MG63 (cell line): ENCODE data around the gene GALE. TPM values are rescaled to one million over a fixed set of nuclear protein-coding genes. Genes with fewer than 3 reads are reported as not detected.
"Not testable (repeated sequence)": the region's sequence is repeated elsewhere in the genome, so short reads cannot be mapped to it uniquely, and the experiment has no call there.

Source experiments
- DNase-seq: peaks from one replicate; pipeline ENCODE4 v3.0.0-alpha.2; 2020
- H3K27me3 ChIP-seq: fragments of 250-450 bp; sonication (Bioruptor Pico); 2 replicates; pipeline ENCODE4 v1.5.1; 2020; ENCODE audit warnings: mild to moderate bottlenecking, moderate library complexity
- H3K36me3 ChIP-seq: fragments of 250-450 bp; sonication (Bioruptor Pico); 2 replicates; pipeline ENCODE4 v1.5.1; 2020; ENCODE audit warnings: mild to moderate bottlenecking, moderate library complexity
- H3K4me3 ChIP-seq: fragments of 250-450 bp; sonication (Bioruptor Pico); 2 replicates; pipeline ENCODE4 v1.5.1; 2020; ENCODE audit warnings: mild to moderate bottlenecking, moderate library complexity
- H3K9me3 ChIP-seq: fragments of 250-450 bp; sonication (Bioruptor Pico); 2 replicates; pipeline ENCODE4 v1.5.1; 2020; ENCODE audit warnings: mild to moderate bottlenecking, moderate library complexity
- total RNA-seq: library from RNA; depleted of rRNA; stranded (reverse); fragments of >200 nt; shearing (Covaris generic); gene quantifications from 2 replicates; pipeline ENCODE4 v1.2.3, GENCODE V29; 2014; ENCODE audit warnings: low replicate concordance; rRNA removed

Gene GALE
- total RNA-seq, result 45.4 and 123 TPM in 2 replicates

DNA sequence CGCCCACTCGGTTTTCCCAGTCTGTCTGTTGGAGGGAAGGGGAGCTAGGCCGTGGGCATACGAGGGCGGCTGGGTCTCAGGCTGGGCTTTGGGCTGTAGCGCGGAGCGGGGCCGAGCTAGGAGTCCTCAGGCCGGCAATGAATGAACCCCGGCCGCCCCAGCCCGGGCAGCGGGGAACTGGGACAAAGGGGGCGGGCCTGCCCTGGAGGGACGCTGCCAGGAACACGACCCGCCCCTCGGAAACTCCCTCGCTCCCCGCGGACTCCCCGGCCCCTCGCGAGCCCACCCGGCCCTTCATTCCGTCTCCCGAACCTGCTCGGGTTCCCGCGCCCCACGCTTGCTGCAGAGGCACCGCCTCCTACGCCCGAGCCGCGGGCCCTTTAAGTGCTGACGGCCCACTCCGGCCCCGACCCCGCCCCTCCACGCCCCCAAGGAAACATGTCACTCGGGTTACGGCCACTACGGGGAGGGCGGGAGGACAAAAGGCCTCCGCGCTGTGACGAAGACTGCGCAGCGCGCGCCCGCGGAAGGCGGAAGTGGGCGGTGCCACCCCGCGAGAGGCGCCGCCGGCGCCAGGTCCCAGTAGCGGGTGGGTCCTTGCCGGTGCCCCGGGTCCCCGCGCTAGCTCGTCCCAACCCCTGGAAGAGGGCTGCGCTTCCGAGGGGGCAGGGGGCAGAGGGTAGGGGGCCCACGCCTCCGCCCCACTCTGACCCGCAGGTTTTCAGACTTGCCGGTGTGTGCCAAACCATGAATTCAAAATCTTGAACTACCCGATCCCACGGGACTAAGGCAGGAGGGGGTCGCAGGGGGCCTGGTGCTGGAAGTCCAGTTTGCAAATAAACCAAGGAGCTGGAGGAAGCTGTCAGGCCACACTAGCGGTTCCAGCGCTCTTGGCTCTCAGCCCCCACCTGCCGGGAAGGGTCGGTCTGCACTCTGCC is at the start of gene GALE:
TSS of gene GALE (minus strand) at position 355 of the 938 bp plus-strand sequence. CDS start 1,747 bp downstream, outside the sequence.
- peak; percentile 97 for DNase-seq
- no peaks in the 10 kb centered on the region for H3K27me3 ChIP-seq
- H3K9me3 ChIP-seq, result no peaks in the 10 kb centered on the region
- H3K4me3 ChIP-seq, result peak within 1 kb of the TSS; percentile 87
- H3K36me3 ChIP-seq, result peaks cover 18% of the 10 kb centered on the region

DNA sequence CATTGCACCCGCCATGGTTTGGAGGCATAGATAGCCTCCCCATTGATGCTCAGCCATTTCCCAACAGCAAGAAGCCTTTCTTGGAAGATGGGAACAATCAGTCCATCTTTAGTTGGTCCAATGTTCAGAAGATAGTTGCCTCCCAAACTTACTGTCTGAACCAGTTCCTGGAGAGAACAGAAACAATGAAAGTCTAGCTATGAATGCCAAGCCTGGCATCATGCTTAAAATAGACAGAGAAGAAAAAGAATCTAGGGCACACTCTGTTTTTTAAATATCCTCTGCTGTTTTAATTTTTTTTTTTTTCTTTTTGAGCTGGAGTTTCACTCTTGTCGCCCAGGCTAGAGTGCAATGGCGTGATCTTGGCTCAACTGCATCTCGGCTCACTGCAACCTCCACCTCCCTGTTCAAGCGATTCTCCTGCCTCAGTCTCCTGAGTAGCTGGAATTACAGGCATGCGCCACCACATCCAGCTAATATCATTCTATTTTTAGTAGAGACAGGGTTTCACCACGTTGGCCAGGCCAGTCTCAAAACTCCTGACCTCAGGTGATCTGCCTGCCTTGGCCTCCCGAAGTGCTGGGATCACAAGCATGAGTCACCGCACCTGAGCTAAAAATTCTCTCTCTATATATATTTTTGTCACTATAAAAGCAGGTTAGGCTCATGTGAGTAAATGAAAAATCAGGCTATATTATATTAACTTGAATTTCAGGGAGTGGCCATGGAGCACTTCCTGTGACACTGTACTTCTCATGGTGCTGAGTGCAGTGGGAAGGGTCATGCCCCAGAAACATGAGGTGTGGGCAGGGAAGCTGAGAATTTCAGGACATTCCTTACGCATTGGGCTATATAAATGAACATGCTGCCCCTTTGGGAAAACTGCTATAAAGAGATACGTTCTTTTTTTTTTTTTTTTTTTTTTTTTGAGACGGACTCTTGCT is 48.4 kb upstream of the GALE start:
- Histone ChIP-seq H3K9me3 (no peaks in the 10 kb centered on the region; the same call in 1 of the 2 replicates), H3K4me3 (no peak overlapping the region), H3K27me3 (no peaks in the 10 kb centered on the region), H3K36me3 (peaks cover 3% of the 10 kb centered on the region)
- no peak for DNase-seq

DNA sequence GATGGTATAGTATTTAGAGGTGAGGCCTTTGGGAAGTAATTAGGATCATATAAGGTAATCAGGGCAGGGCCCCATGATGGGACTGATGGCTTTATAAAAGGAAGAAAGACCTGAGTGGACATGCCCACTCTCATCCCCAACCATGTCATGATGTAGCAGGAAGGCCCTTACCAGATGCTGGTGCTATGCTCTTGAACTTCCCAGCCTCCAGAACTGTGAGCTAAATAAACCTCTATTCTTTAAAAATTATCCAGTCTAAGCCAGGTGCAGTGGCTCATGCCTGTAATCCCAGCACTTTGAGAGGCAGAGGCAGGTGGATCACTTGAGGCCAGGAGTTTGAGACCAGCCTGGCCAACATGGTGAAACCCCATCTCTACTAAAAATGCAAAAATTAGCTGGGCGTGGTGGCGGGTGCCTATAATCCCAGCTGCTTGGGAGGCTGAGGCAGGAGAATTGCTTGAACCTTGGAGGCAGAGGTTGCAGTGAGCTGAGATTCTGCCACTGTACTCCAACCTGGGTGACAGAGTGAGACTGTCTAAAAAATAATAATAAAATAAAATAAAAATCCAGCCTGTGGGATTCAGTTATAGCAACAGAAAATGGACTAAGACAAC is 47.0 kb upstream of the GALE start:
- H3K36me3 ChIP-seq, H3K9me3 ChIP-seq, DNase-seq, H3K27me3 ChIP-seq, H3K4me3 ChIP-seq: not testable (repeated sequence)

DNA sequence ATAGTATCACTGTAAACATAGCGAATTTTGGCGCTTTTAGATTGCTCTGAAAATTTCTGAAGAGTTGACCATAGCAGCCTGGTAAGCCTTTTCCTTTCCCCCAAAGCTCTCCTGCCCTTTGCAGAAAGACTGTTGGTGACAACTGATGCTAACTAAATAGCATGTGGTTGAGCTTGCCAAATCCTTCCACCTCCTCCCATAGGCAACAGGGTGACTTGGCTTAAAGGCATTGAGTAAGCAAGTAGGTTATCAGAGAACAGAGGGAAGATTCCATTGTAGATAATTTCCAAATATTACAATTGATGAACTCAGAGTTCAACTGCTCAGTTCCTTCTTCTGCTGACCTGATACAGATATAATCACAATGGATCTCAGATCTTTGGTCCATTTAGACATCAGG is 44.6 kb upstream of the GALE start:
- H3K36me3 ChIP-seq, result peaks cover 3% of the 10 kb centered on the region
- no peaks in the 10 kb centered on the region; the same call in 1 of the 2 replicates for H3K27me3 ChIP-seq
- no peaks in the 10 kb centered on the region; the same call in 1 of the 2 replicates for H3K9me3 ChIP-seq
- no peak for DNase-seq
- H3K4me3 ChIP-seq, result no peak overlapping the region

DNA sequence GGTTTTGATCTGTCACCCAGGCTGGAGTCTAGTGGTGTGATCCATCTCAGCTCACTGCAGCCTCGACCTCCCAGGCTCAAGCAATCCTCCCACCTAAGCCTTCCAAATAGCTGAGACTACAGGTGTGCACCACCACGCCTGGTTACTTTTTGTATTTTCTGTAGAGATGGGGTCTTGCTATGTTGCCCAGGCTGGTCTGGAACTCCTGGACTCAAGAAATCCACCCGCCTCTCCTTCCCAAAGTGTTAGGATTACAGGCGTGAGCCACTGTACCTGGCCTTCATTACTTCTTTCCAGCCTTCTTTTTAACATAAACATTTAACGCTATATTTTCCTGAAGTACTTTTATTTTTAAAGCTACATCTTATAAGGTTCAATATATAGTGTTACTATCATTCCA is 43.1 kb upstream of the GALE start:
- Histone ChIP-seq H3K9me3 (no peaks in the 10 kb centered on the region; the same call in 1 of the 2 replicates), H3K36me3 (peaks cover 3% of the 10 kb centered on the region), H3K4me3 (no peak overlapping the region), H3K27me3 (no peaks in the 10 kb centered on the region; the same call in 1 of the 2 replicates)
- DNase-seq, result no peak

DNA sequence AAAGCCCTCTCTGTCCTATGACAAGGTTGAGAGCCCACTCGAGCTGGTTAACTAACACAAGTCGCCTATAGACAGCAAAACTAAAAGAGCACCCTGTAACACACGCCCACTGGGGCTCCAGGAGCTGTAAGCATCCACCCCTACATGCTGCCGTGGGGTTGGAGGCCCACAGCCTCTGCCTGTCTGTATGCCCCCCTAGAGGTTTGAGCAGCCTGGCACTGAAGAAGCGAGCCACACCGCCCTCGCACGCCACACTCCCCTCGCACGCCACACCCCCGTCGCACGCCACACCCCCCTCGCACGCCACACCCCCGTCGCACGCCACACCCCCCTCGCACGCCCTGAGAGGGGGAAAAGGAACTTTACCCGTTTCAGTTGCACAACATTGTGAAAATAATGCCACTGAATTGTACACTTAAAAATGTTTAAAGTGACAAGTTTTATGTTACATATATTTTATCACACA is 37.9 kb upstream of the GALE start:
- H3K4me3 ChIP-seq, result peak overlapping the region; percentile 34
- DNase-seq, result peak; percentile 55

DNA sequence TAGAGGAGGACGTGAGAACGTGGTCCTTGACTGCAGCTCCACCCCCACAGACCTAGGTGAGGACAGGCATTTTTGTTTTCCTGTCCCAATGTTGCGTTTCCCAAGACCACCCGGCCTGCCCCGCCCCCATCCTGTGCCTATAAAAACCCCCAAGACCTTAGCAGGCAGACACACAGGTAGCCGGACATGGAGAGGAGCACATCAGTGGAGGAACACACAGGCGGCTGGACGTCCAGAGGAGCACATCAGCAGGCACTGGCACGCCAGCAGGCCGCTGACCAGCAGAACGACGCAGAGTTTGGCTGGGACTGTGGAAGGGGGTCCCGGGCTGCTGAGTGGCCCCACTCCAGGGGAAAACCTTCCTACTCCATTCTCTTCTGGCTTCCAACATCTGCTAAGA is 37.4 kb upstream of the GALE start:
- Histone ChIP-seq H3K27me3 (no peaks in the 10 kb centered on the region; the same call in 1 of the 2 replicates), H3K9me3 (no peaks in the 10 kb centered on the region), H3K4me3 (no peak overlapping the region; the same call in 1 of the 2 replicates), H3K36me3 (no peaks in the 10 kb centered on the region)
- DNase-seq, result no peak

More for the DNA sequence above, 37.9 kb upstream of the GALE start:
- Histone ChIP-seq H3K36me3 (no peaks in the 10 kb centered on the region), H3K9me3 (no peaks in the 10 kb centered on the region), H3K27me3 (no peaks in the 10 kb centered on the region; the same call in 1 of the 2 replicates)

DNA sequence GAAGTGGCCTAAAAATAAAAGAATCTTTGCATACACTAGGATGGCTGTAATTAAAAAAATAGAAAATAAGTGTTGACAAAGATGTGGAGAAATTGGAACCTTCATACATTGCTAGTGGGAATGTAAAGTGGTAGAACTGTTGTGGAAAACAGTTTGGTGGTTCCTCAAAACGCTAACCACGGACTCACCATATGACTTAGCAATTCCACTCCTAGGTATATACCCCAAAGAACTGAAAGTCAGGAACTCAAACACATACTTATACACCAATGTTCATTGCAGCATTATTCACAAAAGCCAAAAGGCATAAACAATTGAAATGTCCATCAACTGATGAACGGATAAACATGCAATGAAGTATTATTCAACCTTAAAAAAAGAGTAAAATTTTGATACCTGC is 35.5 kb upstream of the GALE start:
- Histone ChIP-seq H3K27me3 (no peaks in the 10 kb centered on the region; the same call in 1 of the 2 replicates), H3K4me3 (no peak overlapping the region), H3K36me3 (no peaks in the 10 kb centered on the region), H3K9me3 (no peaks in the 10 kb centered on the region)
- DNase-seq, result no peak

DNA sequence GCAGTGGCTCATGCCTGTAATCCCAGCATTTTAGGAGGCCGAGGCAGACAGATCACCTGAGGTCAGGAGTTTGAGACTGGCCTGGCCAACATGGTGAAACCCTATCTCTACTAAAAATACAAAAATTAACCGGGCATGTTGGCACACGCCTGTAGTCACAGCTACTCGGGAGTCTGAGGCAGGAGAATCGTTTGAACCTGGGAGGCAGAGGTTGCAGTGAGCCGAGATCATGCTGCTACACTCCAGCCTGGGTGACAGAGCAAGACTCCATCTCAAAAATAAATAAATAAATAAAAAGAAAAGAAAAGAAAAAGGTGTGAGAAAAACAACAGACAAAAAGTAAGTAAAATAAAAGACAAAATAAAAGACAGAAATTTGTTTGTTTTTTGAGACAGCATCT is 33.6 kb upstream of the GALE start:
- not testable (repeated sequence) for DNase-seq, H3K27me3 ChIP-seq

DNA sequence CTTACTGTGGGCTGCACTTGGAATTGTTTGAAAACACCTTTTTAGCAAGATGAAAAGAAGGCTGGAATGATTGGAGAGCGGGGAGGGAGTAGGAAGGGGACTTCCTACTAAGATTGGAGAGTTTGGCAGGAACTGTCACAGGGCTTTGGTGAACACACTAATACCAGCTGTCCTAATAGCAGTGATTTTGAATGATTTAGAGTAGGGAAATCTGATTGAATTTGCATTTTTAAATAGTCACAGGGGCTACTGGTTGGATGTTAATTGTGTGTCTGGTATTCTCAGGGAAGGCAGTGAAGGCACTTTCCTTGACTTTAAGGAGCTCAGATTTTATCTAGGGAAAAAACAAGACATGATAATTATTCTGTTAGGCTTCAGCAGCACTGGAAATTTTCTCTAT is 27.2 kb upstream of the GALE start:
- no peaks in the 10 kb centered on the region for H3K27me3 ChIP-seq
- peaks cover 4% of the 10 kb centered on the region; the same call in 1 of the 2 replicates for H3K36me3 ChIP-seq
- no peak for DNase-seq
- no peaks in the 10 kb centered on the region for H3K9me3 ChIP-seq
- H3K4me3 ChIP-seq, result no peak overlapping the region

More for the DNA sequence above, 33.6 kb upstream of the GALE start:
- H3K36me3 ChIP-seq, H3K4me3 ChIP-seq, H3K9me3 ChIP-seq: not testable (repeated sequence)

DNA sequence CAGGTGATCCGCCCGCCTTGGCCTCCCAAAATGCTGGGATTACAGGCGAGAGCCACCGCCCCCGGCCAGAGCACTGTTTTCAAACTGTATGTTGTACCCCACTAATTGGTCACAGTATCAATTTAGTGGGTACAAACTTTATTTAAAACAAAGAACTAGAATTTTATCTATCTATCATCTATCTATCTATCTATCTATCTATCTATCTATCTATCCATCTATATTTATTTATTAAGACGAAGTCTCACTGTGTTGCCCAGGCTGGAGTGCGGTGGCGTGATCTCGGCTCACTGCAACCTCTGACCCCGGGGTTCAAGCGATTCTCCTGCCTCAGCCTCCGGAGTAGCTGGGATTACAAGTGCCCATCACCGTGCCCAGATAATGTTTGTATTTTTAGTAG is 26.0 kb upstream of the GALE start:
- not testable (repeated sequence) for DNase-seq

DNA sequence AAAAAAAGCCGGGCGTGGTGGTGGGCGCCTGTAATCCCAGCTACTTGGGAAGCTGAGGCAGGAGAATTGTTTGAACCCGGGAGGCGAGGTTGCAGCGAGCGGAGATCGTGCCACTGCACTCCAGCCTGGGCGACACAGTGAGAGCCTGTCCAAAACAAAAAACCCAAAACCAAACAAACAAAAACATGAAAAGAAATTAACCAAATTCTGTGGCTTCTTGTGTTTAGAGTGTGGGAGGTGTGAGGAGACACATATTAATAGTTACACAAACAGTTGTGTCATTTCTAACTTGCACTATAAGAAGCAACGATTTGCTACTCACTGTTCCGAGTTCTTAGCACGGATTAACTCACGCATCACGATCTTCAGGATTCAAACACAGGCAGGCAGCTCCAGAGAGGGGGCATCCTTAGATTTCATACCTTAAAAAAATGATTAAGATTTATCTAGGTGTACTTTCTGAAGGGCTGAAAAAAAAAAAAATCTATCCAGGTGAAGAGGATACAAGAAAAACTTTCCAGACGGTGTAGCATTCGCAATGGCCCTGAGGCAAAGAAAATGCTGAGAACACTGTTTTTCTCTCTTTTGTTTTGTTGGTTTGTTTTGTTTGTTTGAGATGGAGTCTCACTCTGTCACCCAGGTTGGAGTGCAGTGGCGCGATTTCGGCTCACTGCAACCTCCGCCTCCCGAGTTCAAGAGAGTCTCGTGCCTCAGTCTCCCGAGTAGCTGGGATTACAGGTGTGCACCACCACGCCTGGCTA is 25.4 kb upstream of the GALE start:
- DNase-seq, result no peak

More for the DNA sequence above, 26.0 kb upstream of the GALE start:
- not testable (repeated sequence) for H3K9me3 ChIP-seq, H3K36me3 ChIP-seq, H3K27me3 ChIP-seq, H3K4me3 ChIP-seq

DNA sequence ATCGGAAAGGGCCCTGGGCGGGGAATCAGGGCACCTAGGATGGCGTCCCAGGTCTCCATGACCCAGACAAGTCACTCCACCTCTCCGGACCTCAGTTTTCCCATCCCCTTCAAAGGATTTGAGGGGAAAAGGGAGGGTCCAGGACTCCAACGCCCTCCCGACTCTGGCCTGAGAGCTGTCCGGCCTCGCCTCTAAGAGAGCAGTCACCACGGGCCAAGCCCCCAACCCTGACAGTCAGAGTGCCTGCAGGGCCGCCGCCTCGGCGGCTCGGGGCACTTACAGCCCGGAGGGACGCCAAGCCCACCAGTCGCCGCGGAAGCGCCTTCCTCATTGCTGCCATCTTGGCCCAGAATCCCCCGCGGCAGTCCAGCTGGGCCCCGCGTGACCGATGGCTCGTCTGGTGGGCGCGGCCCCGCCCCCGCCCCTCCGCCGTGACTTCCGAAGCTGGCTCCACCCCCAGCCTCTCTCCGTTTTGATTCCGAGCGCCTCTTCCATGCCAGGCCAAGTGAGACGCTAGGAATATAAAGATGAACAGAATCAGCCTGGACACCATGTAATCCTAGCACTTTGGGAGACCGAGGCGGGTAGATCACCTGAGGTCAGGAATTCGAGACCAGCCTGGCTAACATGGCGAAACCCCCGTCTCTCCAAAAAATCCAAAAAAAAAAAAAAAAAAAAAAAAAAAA is 24.7 kb upstream of the GALE start, which contains the start of gene HMGCL:
TSS of gene HMGCL (minus strand) at position 354 of the 686 bp plus-strand sequence. CDS start at position 340, 14 bp downstream.
- Histone ChIP-seq H3K4me3 (peak within 1 kb of the TSS; percentile 99), H3K36me3 (peaks cover 4% of the 10 kb centered on the region; the same call in 1 of the 2 replicates), H3K27me3 (no peaks in the 10 kb centered on the region), H3K9me3 (no peaks in the 10 kb centered on the region)
- DNase-seq, result peak; percentile 91

More for the DNA sequence above, 25.4 kb upstream of the GALE start:
- Histone ChIP-seq H3K36me3 (peaks cover 4% of the 10 kb centered on the region; the same call in 1 of the 2 replicates), H3K9me3 (no peaks in the 10 kb centered on the region), H3K27me3 (no peaks in the 10 kb centered on the region), H3K4me3 (peak overlapping the region; percentile 99)

DNA sequence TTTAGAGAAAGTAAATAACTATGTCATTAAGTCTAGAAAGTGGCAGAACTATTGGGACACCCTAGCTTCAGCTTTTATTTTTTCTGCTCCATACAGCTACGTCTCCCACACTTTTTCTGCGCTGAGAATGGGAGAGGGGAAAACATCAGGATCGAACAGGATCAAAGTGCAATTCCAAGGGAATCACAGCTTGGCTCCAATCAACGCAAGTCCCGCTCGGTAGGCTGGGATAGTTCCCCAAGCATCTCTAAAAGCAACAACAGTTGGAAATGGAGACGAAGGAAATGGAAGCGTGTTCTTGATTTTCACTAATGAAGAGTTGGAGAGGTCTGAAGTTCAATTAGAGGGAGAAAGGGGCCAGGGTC is 24.1 kb upstream of the GALE start:
- peaks cover 4% of the 10 kb centered on the region; the same call in 1 of the 2 replicates for H3K36me3 ChIP-seq
- DNase-seq, result no peak
- no peaks in the 10 kb centered on the region for H3K9me3 ChIP-seq
- H3K27me3 ChIP-seq, result no peaks in the 10 kb centered on the region
- peak overlapping the region; percentile 99 for H3K4me3 ChIP-seq

DNA sequence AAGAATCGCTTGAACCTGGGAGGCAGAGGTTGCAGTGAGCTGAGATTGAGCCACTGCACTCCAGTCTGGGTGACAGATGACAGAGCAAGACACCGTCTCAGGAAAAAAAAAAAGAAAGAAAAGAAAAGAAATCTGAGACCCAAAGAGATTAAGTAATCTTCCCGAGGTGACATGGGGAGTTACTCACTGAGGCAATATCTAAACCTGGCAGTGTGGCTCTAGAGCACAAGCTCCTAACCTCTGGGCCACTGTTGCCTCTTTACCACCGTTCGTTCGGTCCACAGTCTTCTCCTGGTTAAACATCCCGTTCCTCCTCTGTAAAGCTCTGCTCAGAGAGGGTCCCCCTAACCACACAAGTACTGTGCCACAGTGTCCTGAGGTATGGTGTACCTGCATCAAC is 23.2 kb upstream of the GALE start:
- Histone ChIP-seq H3K4me3 (no peak overlapping the region), H3K27me3 (no peaks in the 10 kb centered on the region), H3K9me3 (no peaks in the 10 kb centered on the region), H3K36me3 (peaks cover 4% of the 10 kb centered on the region; the same call in 1 of the 2 replicates)
- DNase-seq, result no peak
